GM19467 (cell line): Measurements from ENCODE around the gene RBM38.

Source experiments
- ATAC-seq: cut with Tn5 transposase; IDR thresholded peaks from one replicate; pipeline ENCODE4 v1.9.1; 2021; ENCODE audit warnings: mild to moderate bottlenecking, moderate library complexity; ENCODE audit not compliant: unreplicated experiment

Gene RBM38

GRCh38 chr20:57374343-57374930, 16.8 kb upstream of the RBM38 start:
- no peak for ATAC-seq

- no peak for ATAC-seq
These were observed 16.1 kb upstream of the RBM38 start for GRCh38 chr20:57374931-57375651.

- ATAC-seq = no peak
These were observed 15.5 kb upstream of the RBM38 start for GRCh38 chr20:57375652-57376230.

- ATAC-seq = no peak
These were observed 13.8 kb upstream of the RBM38 start for GRCh38 chr20:57377350-57377749.

GRCh38 chr20:57378107-57378506, 13.1 kb upstream of the RBM38 start:
- ATAC-seq = no peak

- no peak for ATAC-seq
These were observed 12.4 kb upstream of the RBM38 start for GRCh38 chr20:57378646-57379262.

GRCh38 chr20:57379263-57379647, 11.9 kb upstream of the RBM38 start:
- no peak for ATAC-seq

- ATAC-seq = no peak
These were observed 11.0 kb upstream of the RBM38 start for GRCh38 chr20:57380081-57380750.

- ATAC-seq = no peak
These were observed 9.3 kb upstream of the RBM38 start for GRCh38 chr20:57381596-57382503.

GRCh38 chr20:57382516-57382915, 8.7 kb upstream of the RBM38 start:
- ATAC-seq = no peak

GRCh38 chr20:57383447-57384347, 7.5 kb upstream of the RBM38 start:
- no peak for ATAC-seq

- no peak for ATAC-seq
These were observed 6.7 kb upstream of the RBM38 start for GRCh38 chr20:57384486-57384885.

- no peak for ATAC-seq
These were observed 6.0 kb upstream of the RBM38 start for GRCh38 chr20:57384953-57385761.

- ATAC-seq = no peak
These were observed 5.3 kb upstream of the RBM38 start for GRCh38 chr20:57385940-57386339.

GRCh38 chr20:57386762-57387161, 4.4 kb upstream of the RBM38 start:
- no peak for ATAC-seq

- no peak for ATAC-seq
These were observed 3.7 kb upstream of the RBM38 start for GRCh38 chr20:57387463-57387862.

- no peak for ATAC-seq
These were observed 3.2 kb upstream of the RBM38 start for GRCh38 chr20:57387945-57388371.

GRCh38 chr20:57388953-57389694, 2.1 kb upstream of the RBM38 start:
- peak; percentile 27 for ATAC-seq
